ENCODE measurements around the gene TM7SF3.
"Not testable (repeated sequence)": the region's sequence is repeated elsewhere in the genome, so short reads cannot be mapped to it uniquely, and the experiment has no call there.

Gene TM7SF3

GRCh38 chr12:26979733-26980132 lies 34.5 kb downstream of the TM7SF3 start:
- DNase-seq: no peak

- no peak for DNase-seq
These were observed 35.4 kb downstream of the TM7SF3 start for GRCh38 chr12:26978801-26979200.

- DNase-seq: no peak
These were observed 37.5 kb downstream of the TM7SF3 start for GRCh38 chr12:26976687-26977086.

- no peak for DNase-seq
These were observed 42.2 kb downstream of the TM7SF3 start for GRCh38 chr12:26971963-26972362.

GRCh38 chr12:26970136-26970535 lies 44.0 kb downstream of the TM7SF3 start:
- DNase-seq: no peak

GRCh38 chr12:26966842-26967241 lies 47.3 kb downstream of the TM7SF3 start:
- DNase-seq: no peak

- DNase-seq: no peak
These were observed 50.8 kb downstream of the TM7SF3 start for GRCh38 chr12:26963413-26963812.

GRCh38 chr12:26961803-26962202 lies 52.4 kb downstream of the TM7SF3 start:
- DNase-seq: no peak

GRCh38 chr12:26961391-26961790 lies 52.8 kb downstream of the TM7SF3 start:
- not testable (repeated sequence) for DNase-seq

- DNase-seq: no peak
These were observed 60.2 kb downstream of the TM7SF3 start for GRCh38 chr12:26954027-26954426.

GRCh38 chr12:26953447-26953846 lies 60.7 kb downstream of the TM7SF3 start:
- no peak for DNase-seq

- DNase-seq: no peak
These were observed 65.9 kb downstream of the TM7SF3 start for GRCh38 chr12:26948309-26948708.

- DNase-seq: no peak
These were observed 73.0 kb downstream of the TM7SF3 start for GRCh38 chr12:26941215-26941594.

- DNase-seq: no peak
These were observed 73.5 kb downstream of the TM7SF3 start for GRCh38 chr12:26940516-26941214.

- no peak for DNase-seq
These were observed 74.2 kb downstream of the TM7SF3 start for GRCh38 chr12:26939953-26940352.

- no peak for DNase-seq
These were observed 74.9 kb downstream of the TM7SF3 start for GRCh38 chr12:26939192-26939832.

GRCh38 chr12:26938701-26939062 lies 75.5 kb downstream of the TM7SF3 start:
- peak in 7 of 56 donors; percentile 38 to 62 (median 50) for DNase-seq

- peak; percentile 73 to 99 (median 97) for DNase-seq
These were observed 76.1 kb downstream of the TM7SF3 start, which contains the start of the genes FGFR1OP2 and INTS13 for GRCh38 chr12:26937863-26938700. Gene FGFR1OP2, plus strand, starts transcription at chr12:26938470. Its CDS starts 15,689 bp downstream, at chr12:26954159. Gene INTS13, minus strand, starts transcription at chr12:26937981. Its CDS starts 1,178 bp downstream, at chr12:26936803.

GRCh38 chr12:26937443-26937862 lies 76.7 kb downstream of the TM7SF3 start:
- DNase-seq: no peak

- no peak for DNase-seq
These were observed 77.4 kb downstream of the TM7SF3 start for GRCh38 chr12:26936559-26937442.
